WTC11 (cell line): ENCODE measurements around the gene LSP1. TPM values are rescaled to one million over a fixed set of nuclear protein-coding genes. Genes with fewer than 3 reads are reported as not detected.
"Not testable (repeated sequence)": the region's sequence is repeated elsewhere in the genome, so short reads cannot be mapped to it uniquely, and the experiment has no call there.

Experiments
- ATAC-seq: fragments of 200-7000 bp; cut with Tn5 transposase; 2 replicates; pipeline ENCODE4 v1.10.0; 2021; ENCODE audit warnings: mild to moderate bottlenecking, moderate library complexity
- CTCF ChIA-PET: fragments of 300-600 bp; sonication (Branson Sonifier 250); formaldehyde crosslinking; loops from one replicate; lab custom pipeline; 2021; ENCODE audit warnings: antibody characterized with exemption; lab: Charles Lee
- POLR2A ChIA-PET: fragments of 350-600 bp; sonication (Branson Sonifier 250); formaldehyde crosslinking; loops from one replicate; lab custom pipeline; 2021; ENCODE audit warnings: antibody characterized with exemption; lab: Charles Lee
- DNase-seq: peaks from one replicate; pipeline ENCODE4 v3.0.0; 2021; ENCODE audit warnings: low spot score
- H3K27ac Mint-ChIP-seq: 2 replicates; pipeline ENCODE4 v1.8.0; 2021; ENCODE audit warnings: mixed read lengths
- H3K27me3 Mint-ChIP-seq: 2 replicates; pipeline ENCODE4 v1.8.0; 2021; ENCODE audit warnings: low read depth, mild to moderate bottlenecking, moderate library complexity, mixed read lengths
- H3K36me3 Mint-ChIP-seq: 2 replicates; pipeline ENCODE4 v1.8.0; 2021; ENCODE audit warnings: mixed read lengths
- H3K4me1 Mint-ChIP-seq: 2 replicates; pipeline ENCODE4 v1.8.0; 2022; ENCODE audit warnings: mixed read lengths
- H3K4me3 Mint-ChIP-seq: 2 replicates; pipeline ENCODE4 v1.8.0; 2021; ENCODE audit warnings: mild to moderate bottlenecking, moderate library complexity, mixed read lengths
- H3K9me3 Mint-ChIP-seq: 2 replicates; pipeline ENCODE4 v1.8.0; 2021; ENCODE audit warnings: mixed read lengths
- CDX4 ChIP-seq: fragments of 250-450 bp; sonication (Bioruptor Pico); IDR thresholded peaks from 2 replicates; pipeline ENCODE4 v1.9.0; 2021; ENCODE audit warnings: moderate library complexity, mild to moderate bottlenecking, inconsistent platforms, borderline replicate concordance
- E2F4 ChIP-seq: sonication (generic); formaldehyde crosslinking; IDR thresholded peaks from 2 replicates; pipeline ENCODE4 v1.8.1; 2022; ENCODE audit warnings: low read depth, mild to moderate bottlenecking, moderate library complexity, missing genetic modification reagents, borderline replicate concordance
- ELF4 ChIP-seq: sonication (generic); formaldehyde crosslinking; IDR thresholded peaks from 2 replicates; pipeline ENCODE4 v1.8.1; 2022; ENCODE audit warnings: low read depth, mild to moderate bottlenecking, moderate library complexity, missing genetic modification reagents
- FOXP1 ChIP-seq: sonication (generic); formaldehyde crosslinking; IDR thresholded peaks from 2 replicates; pipeline ENCODE4 v1.8.0; 2022; ENCODE audit warnings: missing genetic modification reagents, mild to moderate bottlenecking, moderate library complexity, borderline replicate concordance
- FOXP4 ChIP-seq: sonication (generic); formaldehyde crosslinking; IDR thresholded peaks from 2 replicates; pipeline ENCODE4 v1.8.0; 2022; ENCODE audit warnings: mild to moderate bottlenecking, missing genetic modification reagents
- GABPB1 ChIP-seq: sonication (generic); formaldehyde crosslinking; IDR thresholded peaks from 2 replicates; pipeline ENCODE4 v1.8.1; 2023; ENCODE audit warnings: mild to moderate bottlenecking, missing genetic modification reagents
- TCF7 ChIP-seq: sonication (generic); formaldehyde crosslinking; IDR thresholded peaks from 2 replicates; pipeline ENCODE4 v1.8.0; 2022; ENCODE audit warnings: mild to moderate bottlenecking, low read depth, missing genetic modification reagents, moderate library complexity
- ZMAT4 ChIP-seq: fragments of 250-450 bp; sonication (Bioruptor Pico); IDR thresholded peaks from 2 replicates; pipeline ENCODE4 v1.9.0; 2021; ENCODE audit warnings: mild to moderate bottlenecking
- total RNA-seq: library from RNA; stranded (reverse); gene quantifications from 3 replicates; pipeline ENCODE4 v1.2.3, GENCODE V29; 2021
- TF ChIP-seq, protein P1 (sequence below): fragments of 250-450 bp; sonication (Bioruptor Pico); IDR thresholded peaks from 2 replicates; pipeline ENCODE4 v1.8.0; 2021; ENCODE audit warnings: mild to moderate bottlenecking
- TF ChIP-seq, protein P2 (sequence below): fragments of 250-450 bp; sonication (Bioruptor Pico); conservative IDR thresholded peaks from 2 replicates; pipeline ENCODE4 v1.9.0; 2021; ENCODE audit warnings: mild to moderate bottlenecking
- TF ChIP-seq, protein P3 (sequence below): sonication (generic); formaldehyde crosslinking; IDR thresholded peaks from 2 replicates; pipeline ENCODE4 v1.8.1; 2023; ENCODE audit warnings: mild to moderate bottlenecking, missing genetic modification reagents, moderate library complexity

Gene LSP1
- total RNA-seq, 1 experiment from 2014 or later, result 0.77 TPM

DNA sequence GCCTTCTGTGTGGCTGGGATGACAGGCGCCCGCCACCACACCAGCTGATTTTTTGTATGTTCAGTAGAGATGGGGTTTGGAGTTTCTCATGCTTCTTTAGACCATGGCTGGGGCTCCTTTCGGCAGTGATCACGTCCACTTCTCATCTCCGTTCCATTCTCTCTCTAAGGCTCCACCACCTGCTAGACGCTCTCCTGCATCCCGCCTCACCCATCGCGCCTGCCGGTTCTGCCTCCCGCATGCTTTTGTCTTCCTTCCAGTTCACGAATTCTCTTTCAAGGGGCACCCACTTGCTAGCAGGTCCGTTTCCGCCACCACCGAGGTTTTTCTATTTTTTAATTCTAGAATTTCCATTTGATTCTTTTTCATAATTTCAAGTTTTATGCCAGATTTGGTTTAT, 40.1 kb upstream of the LSP1 start:
- Mint-ChIP-seq H3K27me3 (peaks cover 39% of the 10 kb centered on the region), H3K36me3 (peaks cover 3% of the 10 kb centered on the region), H3K27ac (no peak overlapping the region), H3K9me3 (peaks cover 19% of the 10 kb centered on the region), H3K4me1 (no peaks in the 10 kb centered on the region), H3K4me3 (no peak overlapping the region)
- no peak for DNase-seq
- CTCF ChIA-PET, result interaction anchor here (1.5 kb wide), 1 partner anchor 12 kb away, joined by 5 read pairs; no protein-coding TSS in a partner anchor
- no peak for ATAC-seq
- POLR2A ChIA-PET, result no interaction called here
- TF ChIP-seq FOXP1 (CRISPR knock-in tag) (no peak), ELF4 (CRISPR knock-in tag) (no peak)
- TF ChIP-seq, all 79 proteins: peak for 0

- H3K4me3 Mint-ChIP-seq, DNase-seq, H3K27ac Mint-ChIP-seq, H3K4me1 Mint-ChIP-seq, POLR2A ChIA-PET, ATAC-seq, H3K36me3 Mint-ChIP-seq: not testable (repeated sequence)
- CTCF ChIA-PET, result interaction anchor here (1.5 kb wide), 1 partner anchor 12 kb away, joined by 5 read pairs; no protein-coding TSS in a partner anchor
- H3K9me3 Mint-ChIP-seq, result peaks cover 20% of the 10 kb centered on the region
- peaks cover 35% of the 10 kb centered on the region for H3K27me3 Mint-ChIP-seq
Measured at GRCh38 chr11:1813356-1813755, 39.5 kb upstream of the LSP1 start.

DNA sequence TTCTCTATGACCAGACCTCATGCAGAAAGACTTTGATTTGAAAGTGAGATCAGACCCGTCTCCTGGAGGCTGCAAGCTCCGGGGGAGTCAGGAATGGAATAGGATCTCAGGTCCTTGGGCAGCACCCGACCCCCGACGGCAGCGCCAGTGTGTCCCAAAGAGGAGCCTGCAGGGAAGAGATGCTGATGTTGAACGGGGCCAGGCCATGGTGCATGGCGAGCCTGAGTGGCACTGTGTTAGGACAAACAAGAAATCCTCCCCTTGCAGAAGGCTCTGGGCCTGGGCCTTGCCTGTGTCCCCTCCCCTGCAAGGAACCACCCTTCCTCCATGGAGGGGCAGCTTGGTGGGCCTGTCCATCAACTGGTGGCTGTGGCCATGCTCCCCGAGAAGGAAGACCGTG, 38.2 kb upstream of the LSP1 start:
- TF ChIP-seq TCF7 (CRISPR knock-in tag) (no peak), CDX4 (CRISPR knock-in tag) (no peak), ZMAT4 (no peak), GABPB1 (CRISPR knock-in tag) (no peak), E2F4 (no peak), FOXP4 (CRISPR knock-in tag) (no peak)
- TF ChIP-seq, protein P1, sequence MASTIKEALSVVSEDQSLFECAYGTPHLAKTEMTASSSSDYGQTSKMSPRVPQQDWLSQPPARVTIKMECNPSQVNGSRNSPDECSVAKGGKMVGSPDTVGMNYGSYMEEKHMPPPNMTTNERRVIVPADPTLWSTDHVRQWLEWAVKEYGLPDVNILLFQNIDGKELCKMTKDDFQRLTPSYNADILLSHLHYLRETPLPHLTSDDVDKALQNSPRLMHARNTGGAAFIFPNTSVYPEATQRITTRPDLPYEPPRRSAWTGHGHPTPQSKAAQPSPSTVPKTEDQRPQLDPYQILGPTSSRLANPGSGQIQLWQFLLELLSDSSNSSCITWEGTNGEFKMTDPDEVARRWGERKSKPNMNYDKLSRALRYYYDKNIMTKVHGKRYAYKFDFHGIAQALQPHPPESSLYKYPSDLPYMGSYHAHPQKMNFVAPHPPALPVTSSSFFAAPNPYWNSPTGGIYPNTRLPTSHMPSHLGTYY (CRISPR knock-in tag), result no peak
- TF ChIP-seq, protein P2, sequence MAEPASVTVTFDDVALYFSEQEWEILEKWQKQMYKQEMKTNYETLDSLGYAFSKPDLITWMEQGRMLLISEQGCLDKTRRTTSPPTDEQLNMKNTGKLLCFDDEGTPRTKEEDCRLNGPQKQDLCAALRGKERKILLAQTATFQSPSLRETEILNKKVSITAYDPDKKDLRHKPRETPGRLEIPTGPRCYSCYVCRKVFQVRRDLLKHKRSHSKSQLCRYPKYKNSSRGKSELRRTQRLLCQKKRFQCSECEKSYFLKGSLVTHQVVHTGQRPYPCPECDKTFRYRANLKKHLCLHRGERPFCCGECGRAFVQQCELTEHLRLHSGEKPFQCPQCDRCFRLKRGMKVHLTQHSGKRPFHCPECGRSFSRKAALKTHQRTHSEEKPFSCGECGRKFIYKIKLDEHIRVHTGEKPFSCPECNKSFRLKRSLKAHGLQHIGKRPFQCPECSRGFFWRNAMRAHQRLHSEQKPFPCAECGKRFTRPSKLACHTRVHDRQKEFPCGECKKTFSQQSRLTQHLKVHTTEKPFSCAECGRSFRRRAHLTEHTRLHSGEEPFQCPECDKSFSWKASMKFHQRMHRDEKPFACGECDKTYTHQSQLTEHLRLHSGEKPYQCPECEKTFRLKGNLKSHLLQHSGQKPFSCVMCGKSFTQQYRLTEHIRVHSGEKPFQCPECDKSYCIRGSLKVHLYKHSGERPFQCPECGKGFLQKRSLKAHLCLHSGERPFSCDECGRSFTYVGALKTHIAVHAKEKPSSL (CRISPR knock-in tag), result no peak
- TF ChIP-seq, protein P3, sequence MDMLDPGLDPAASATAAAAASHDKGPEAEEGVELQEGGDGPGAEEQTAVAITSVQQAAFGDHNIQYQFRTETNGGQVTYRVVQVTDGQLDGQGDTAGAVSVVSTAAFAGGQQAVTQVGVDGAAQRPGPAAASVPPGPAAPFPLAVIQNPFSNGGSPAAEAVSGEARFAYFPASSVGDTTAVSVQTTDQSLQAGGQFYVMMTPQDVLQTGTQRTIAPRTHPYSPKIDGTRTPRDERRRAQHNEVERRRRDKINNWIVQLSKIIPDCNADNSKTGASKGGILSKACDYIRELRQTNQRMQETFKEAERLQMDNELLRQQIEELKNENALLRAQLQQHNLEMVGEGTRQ (CRISPR knock-in tag), result no peak
- ChIA-PET POLR2A (no interaction called here), CTCF (interaction anchor here (2.7 kb wide), 1 partner anchor 10 kb away, joined by 10 read pairs; no protein-coding TSS in a partner anchor)
- ATAC-seq (no peak), DNase-seq (no peak)
- H3K4me3 Mint-ChIP-seq, result no peak overlapping the region
- H3K27me3 Mint-ChIP-seq, result peaks cover 32% of the 10 kb centered on the region
- no peak overlapping the region for H3K27ac Mint-ChIP-seq
- H3K36me3 Mint-ChIP-seq, result peaks cover 3% of the 10 kb centered on the region
- no peaks in the 10 kb centered on the region for H3K4me1 Mint-ChIP-seq
- H3K9me3 Mint-ChIP-seq, result peaks cover 21% of the 10 kb centered on the region
